Ectodermal cell (in vitro differentiated cells): ENCODE results near the gene GBF1.

Experiments used
- H3K27ac ChIP-seq: 2 replicates; pipeline ENCODE4 v1.7.0; 2013; ENCODE audit warnings: mild to moderate bottlenecking, low read depth, low read length; ENCODE audit not compliant: insufficient read depth, poor library complexity, severe bottlenecking
- H3K27me3 ChIP-seq: 2 replicates; pipeline ENCODE4 v1.7.0; 2013; ENCODE audit warnings: mild to moderate bottlenecking, low read length; ENCODE audit not compliant: insufficient read depth, control insufficient read depth, poor library complexity, severe bottlenecking
- H3K36me3 ChIP-seq: one replicate; pipeline ENCODE4 v1.7.0; 2013; ENCODE audit warnings: low read length; ENCODE audit not compliant: control insufficient read depth, insufficient read depth
- H3K4me1 ChIP-seq: one replicate; pipeline ENCODE4 v1.7.0; 2013; ENCODE audit warnings: low read length; ENCODE audit not compliant: control insufficient read depth, insufficient read depth
- H3K4me3 ChIP-seq: 2 replicates; pipeline ENCODE4 v1.7.0; 2013; ENCODE audit warnings: low read depth, low read length, control low read depth; ENCODE audit not compliant: insufficient read depth
- H3K9me3 ChIP-seq: 2 replicates; pipeline ENCODE4 v1.7.0; 2013; ENCODE audit warnings: mild to moderate bottlenecking, low read length, moderate library complexity; ENCODE audit not compliant: control insufficient read depth
- WGBS, 2 experiments: methylation state at CpG; one replicate each; pipeline ENCODE4 v1.1.7; 2013; ENCODE audit warnings: missing lambda C conversion rate in 2 of 2; 5-methylcytosine and 5-hydroxymethylcytosine counted together

The GBF1 gene

DNA sequence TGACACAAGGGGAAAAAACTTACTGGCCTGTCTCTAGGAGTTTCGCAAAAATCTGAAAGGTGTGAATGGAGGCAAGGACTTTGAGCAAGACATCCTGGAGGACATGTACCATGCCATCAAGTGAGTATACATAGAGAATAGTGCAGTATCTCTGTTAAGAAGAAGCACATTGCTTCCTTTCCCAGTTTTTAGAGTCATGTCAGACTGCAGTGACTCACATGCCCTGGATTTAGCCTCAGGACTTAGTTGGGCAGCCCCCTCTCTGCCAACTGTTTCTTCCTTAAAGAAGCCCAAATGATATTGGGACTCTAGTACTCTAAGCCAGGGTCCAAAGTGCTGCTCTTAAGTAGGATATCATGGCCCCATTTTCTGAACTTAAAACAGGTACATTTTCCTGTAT, 122.1 kb downstream of the GBF1 start:
- Histone ChIP-seq H3K4me3 (no peak overlapping the region), H3K27ac (no peak overlapping the region), H3K9me3 (no peaks in the 10 kb centered on the region), H3K36me3 (peaks cover 52% of the 10 kb centered on the region), H3K4me1 (no peaks in the 10 kb centered on the region), H3K27me3 (no peaks in the 10 kb centered on the region)
- WGBS, 2 experiments, result 93 to 94% methylated on average over 1 of the region's 1 CpG

DNA sequence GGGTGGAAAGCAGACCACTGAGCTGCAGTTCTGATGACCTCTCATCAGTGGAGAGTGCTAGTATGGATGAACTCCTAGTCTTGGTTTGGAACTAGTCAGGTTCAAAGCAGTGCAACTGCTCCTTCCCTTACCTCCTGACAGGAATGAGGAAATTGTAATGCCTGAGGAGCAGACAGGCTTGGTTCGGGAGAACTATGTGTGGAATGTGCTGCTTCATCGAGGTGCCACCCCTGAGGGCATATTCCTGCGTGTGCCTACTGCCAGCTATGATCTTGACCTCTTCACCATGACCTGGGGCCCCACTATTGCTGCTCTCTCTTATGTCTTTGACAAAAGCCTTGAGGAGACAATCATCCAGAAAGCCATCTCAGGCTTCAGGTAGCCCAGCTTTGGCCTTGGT, 122.7 kb downstream of the GBF1 start:
- no peaks in the 10 kb centered on the region for H3K4me1 ChIP-seq
- 91 to 92% methylated on average over 3 of the region's 3 CpGs for WGBS, 2 experiments
- H3K9me3 ChIP-seq, result no peaks in the 10 kb centered on the region
- H3K27ac ChIP-seq, result no peak overlapping the region
- no peaks in the 10 kb centered on the region for H3K27me3 ChIP-seq
- no peak overlapping the region for H3K4me3 ChIP-seq
- peaks cover 52% of the 10 kb centered on the region for H3K36me3 ChIP-seq

DNA sequence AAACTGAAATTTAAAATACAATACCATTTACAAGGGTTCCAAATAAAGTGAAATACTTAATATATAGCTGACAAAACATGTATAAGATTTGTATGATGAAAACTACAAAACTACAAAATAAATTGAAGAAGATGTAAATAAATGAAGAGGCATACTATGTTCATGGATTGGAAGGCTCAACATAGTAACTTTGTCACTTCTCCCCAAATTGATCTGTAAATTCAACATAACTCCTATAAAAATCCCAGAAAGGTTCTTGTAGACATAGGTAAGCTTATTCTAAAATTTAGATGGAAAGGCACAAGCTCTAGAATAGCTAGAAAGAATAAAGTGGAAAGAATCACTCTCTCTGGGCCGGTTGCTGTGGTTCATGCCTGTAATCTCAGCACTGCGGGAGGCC, 126.0 kb downstream of the GBF1 start:
- H3K36me3 ChIP-seq, result peaks cover 48% of the 10 kb centered on the region
- no peak overlapping the region for H3K4me3 ChIP-seq
- no peaks in the 10 kb centered on the region for H3K4me1 ChIP-seq
- H3K27ac ChIP-seq, result no peak overlapping the region
- H3K27me3 ChIP-seq, result no peaks in the 10 kb centered on the region
- WGBS, 2 experiments, result 93 to 96% methylated on average over 2 of the region's 2 CpGs
- H3K9me3 ChIP-seq, result no peaks in the 10 kb centered on the region

DNA sequence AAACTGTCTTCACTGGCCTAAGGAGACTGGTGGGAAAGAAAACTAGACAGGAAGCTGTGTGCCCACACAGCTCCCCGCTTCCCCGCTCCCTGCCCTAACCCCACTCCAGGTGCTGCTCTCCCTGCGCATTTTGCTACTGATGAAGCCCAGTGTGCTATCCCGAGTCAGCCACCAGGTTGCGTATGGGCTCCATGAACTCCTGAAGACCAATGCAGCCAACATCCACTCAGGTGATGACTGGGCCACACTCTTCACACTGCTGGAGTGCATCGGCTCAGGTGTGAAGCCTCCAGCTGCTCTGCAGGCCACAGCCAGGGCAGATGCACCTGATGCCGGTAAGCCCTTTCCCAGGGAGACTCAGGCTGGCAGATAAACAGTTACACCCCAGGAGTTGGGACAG, 129.9 kb downstream of the GBF1 start:
- Histone ChIP-seq H3K27me3 (no peaks in the 10 kb centered on the region), H3K9me3 (no peaks in the 10 kb centered on the region), H3K4me1 (no peaks in the 10 kb centered on the region), H3K27ac (no peak overlapping the region), H3K4me3 (no peak overlapping the region), H3K36me3 (peaks cover 29% of the 10 kb centered on the region)
- 93% methylated on average over 7 of the region's 7 CpGs for WGBS, 2 experiments

DNA sequence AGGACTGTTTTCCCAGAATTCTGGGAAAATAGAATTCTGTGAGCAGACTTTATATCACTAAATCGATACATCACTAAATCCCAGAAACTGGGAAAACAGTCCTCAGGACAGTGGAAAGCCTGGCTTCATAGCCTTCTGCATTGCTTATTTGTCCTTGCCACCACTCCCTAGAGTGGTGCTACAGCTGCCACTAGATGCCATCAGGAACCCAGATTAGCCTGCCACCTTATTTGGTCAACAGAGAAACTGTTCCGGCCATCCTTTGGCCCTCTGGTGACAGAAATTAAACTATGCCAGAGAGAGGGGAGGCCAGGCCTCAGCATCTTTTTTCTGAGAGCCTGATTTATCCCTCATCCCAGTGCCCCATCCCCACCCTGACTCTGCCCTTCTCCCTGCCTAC, 130.5 kb downstream of the GBF1 start:
- Histone ChIP-seq H3K36me3 (peaks cover 23% of the 10 kb centered on the region), H3K4me1 (no peaks in the 10 kb centered on the region), H3K9me3 (no peaks in the 10 kb centered on the region), H3K27me3 (no peaks in the 10 kb centered on the region), H3K4me3 (no peak overlapping the region), H3K27ac (no peak overlapping the region)
- WGBS, 2 experiments, result 92 to 95% methylated on average over 2 of the region's 2 CpGs

DNA sequence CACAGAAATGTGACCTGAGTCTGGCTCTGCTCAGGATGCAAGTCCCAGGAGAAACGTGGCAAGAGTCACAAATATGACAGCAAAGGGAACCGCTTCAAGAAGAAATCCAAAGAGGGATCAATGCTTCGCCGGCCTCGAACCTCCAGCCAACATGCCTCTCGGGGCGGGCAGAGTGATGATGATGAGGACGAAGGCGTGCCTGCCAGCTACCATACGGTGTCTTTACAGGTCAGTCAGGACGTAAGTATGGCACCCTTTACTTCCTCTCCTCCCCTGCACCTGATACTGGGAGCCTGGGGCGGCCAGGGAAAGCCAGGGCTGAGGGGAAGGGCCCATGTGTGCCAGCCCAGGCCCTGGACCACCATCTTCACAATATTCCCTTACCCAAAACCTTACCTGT, 131.6 kb downstream of the GBF1 start:
- Histone ChIP-seq H3K4me1 (no peaks in the 10 kb centered on the region), H3K9me3 (no peaks in the 10 kb centered on the region), H3K36me3 (peaks cover 23% of the 10 kb centered on the region), H3K4me3 (no peak overlapping the region), H3K27me3 (no peaks in the 10 kb centered on the region), H3K27ac (no peak overlapping the region)
- 96 to 97% methylated on average over 12 of the region's 12 CpGs for WGBS, 2 experiments

DNA sequence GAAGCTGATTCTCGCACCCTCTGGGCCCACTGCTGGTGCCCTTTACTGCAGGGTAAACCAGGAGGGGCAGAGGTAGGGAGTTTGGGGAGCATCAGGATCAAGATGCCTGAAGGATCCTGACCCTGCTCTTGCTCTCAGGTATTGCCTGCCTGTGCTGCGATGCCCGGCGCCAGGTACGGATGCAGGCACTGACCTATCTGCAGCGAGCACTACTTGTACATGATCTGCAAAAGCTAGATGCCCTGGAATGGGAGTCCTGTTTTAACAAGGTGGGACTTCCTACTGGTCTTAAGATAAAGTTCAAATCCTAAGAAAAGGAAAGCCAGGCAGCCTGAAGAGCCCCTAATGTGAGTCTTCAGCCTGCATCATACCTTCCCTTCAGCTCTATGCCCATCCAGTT, 134.1 kb downstream of the GBF1 start:
- no peak overlapping the region for H3K27ac ChIP-seq
- no peaks in the 10 kb centered on the region for H3K27me3 ChIP-seq
- no peak overlapping the region for H3K4me3 ChIP-seq
- H3K4me1 ChIP-seq, result no peaks in the 10 kb centered on the region
- peaks cover 32% of the 10 kb centered on the region for H3K36me3 ChIP-seq
- no peaks in the 10 kb centered on the region for H3K9me3 ChIP-seq
- WGBS, 2 experiments, result 96 to 99% methylated on average over 6 of the region's 6 CpGs

DNA sequence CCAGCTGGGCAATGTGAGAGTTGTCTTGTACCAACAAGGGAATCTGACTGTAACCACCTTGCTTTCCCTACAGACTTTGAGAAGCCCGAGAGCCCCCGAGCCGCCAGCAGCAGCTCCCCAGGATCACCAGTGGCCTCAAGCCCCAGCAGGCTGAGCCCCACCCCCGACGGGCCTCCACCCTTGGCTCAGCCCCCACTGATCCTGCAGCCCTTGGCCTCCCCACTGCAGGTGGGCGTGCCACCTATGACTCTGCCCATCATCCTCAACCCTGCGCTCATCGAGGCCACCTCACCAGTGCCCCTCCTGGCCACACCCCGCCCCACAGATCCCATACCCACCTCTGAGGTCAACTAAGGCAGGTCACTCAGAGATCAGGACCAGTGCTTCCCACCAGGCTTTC, 136.7 kb downstream of the GBF1 start:
- Histone ChIP-seq H3K9me3 (no peaks in the 10 kb centered on the region), H3K4me3 (no peak overlapping the region), H3K36me3 (peaks cover 32% of the 10 kb centered on the region), H3K27ac (no peak overlapping the region), H3K27me3 (no peaks in the 10 kb centered on the region), H3K4me1 (no peaks in the 10 kb centered on the region)
- 94 to 96% methylated on average over 9 of the region's 9 CpGs for WGBS, 2 experiments

DNA sequence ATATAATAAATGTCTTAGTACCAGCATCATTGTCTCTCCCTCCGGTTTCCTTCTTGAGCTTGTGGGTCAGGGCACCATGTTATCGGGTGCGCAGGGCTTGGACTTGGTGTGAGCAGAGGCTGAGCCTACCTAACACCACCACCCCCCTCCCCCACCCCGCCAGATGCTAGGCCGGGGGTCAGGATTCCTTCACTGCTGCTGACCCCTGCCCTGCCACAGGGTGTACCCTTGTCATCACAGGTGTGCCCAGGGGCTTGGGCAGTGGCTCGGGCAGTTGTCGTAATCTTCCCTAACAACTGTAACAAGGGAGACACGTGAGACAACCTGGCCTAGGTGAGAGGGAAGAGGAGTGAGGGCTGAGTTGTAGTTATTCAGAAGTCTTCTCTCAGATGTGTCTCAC, 137.5 kb downstream of the GBF1 start:
- Histone ChIP-seq H3K9me3 (no peaks in the 10 kb centered on the region), H3K27me3 (no peaks in the 10 kb centered on the region), H3K4me1 (no peaks in the 10 kb centered on the region), H3K36me3 (peaks cover 32% of the 10 kb centered on the region), H3K27ac (no peak overlapping the region), H3K4me3 (no peak overlapping the region)
- 91 to 95% methylated on average over 8 of the region's 8 CpGs for WGBS, 2 experiments

DNA sequence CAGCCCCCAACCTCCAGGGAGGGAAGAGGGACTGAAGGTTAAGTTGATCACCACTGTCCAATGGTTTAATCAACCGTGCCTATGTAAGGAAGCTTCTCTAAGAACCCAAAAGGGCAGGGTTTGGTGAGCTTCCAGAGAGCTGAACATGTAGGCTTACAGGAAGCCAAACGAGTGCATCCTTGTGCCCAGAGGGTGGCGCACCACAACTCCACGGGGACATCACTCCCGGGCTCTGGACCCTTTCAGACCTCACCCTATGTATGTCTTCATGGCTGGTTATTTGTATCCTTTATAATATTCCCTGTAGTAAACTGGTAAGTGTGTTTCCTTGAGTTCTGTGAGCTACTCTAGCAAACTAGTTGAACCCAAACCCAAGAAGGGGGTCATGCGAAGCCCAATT, 138.7 kb downstream of the GBF1 start:
- Histone ChIP-seq H3K27ac (no peak overlapping the region), H3K27me3 (peaks cover 3% of the 10 kb centered on the region), H3K9me3 (no peaks in the 10 kb centered on the region), H3K4me1 (no peaks in the 10 kb centered on the region), H3K4me3 (no peak overlapping the region), H3K36me3 (peaks cover 28% of the 10 kb centered on the region)
- 55 to 58% methylated on average over 6 of the region's 6 CpGs for WGBS, 2 experiments
